Activated CD4-positive, alpha-beta T cell treated with anti-CD3 and anti-CD28 coated beads, Interleukin-2, amount 10 ng/mL, durations not matched to agents 24 days and 14 days (primary cell): ENCODE measurements around the gene TRPV2. TPM values are rescaled to one million over a fixed set of nuclear protein-coding genes. Genes with fewer than 3 reads are reported as not detected.

Experiments used
- DNase-seq: peaks from one replicate; pipeline ENCODE4 v3.0.0; 2022
- H3K27ac Mint-ChIP-seq: one replicate; pipeline ENCODE4 v1.8.0; 2022; ENCODE audit warnings: mild to moderate bottlenecking, mixed read lengths
- H3K27me3 Mint-ChIP-seq: one replicate; pipeline ENCODE4 v1.8.0; 2022; ENCODE audit warnings: mixed read lengths
- H3K36me3 Mint-ChIP-seq: one replicate; pipeline ENCODE4 v1.8.0; 2022; ENCODE audit warnings: low read depth, mild to moderate bottlenecking, mixed read lengths
- H3K4me1 Mint-ChIP-seq: one replicate; pipeline ENCODE4 v1.8.0; 2021; ENCODE audit warnings: mixed read lengths
- H3K4me3 Mint-ChIP-seq: one replicate; pipeline ENCODE4 v1.8.0; 2022; ENCODE audit warnings: mild to moderate bottlenecking, moderate library complexity, mixed read lengths
- H3K9me3 Mint-ChIP-seq: one replicate; pipeline ENCODE4 v1.8.0; 2021; ENCODE audit warnings: mixed read lengths
- intact Hi-C: fragments of 100-400 bp; cut with micrococcal nuclease; formaldehyde crosslinking; loops from one replicate; pipeline ENCODE4 v1.15.1; 2023
- total RNA-seq: library from RNA; stranded (reverse); gene quantifications from 2 replicates; pipeline ENCODE4 v1.2.3, GENCODE V29; 2022

The TRPV2 gene
- total RNA-seq, 1 donor from 2014 or later, result 38.7 TPM

DNA sequence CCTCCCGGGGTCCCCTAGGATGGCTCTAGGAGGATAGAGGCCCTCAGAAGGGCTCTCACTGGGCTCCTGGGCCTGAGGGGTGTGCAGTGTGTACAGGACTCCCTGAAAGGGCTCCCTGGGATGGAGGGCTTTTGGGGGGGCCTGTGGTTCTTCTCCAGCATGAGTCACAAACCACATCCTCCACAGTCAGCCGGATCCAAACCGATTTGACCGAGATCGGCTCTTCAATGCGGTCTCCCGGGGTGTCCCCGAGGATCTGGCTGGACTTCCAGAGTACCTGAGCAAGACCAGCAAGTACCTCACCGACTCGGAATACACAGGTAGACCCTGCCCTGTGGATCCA, 4.5 kb downstream of the TRPV2 start:
- intact Hi-C loops, result loop anchor here (1.0 to 10.0 kb wide), 3 partner anchors 18 to 205 kb away; partner anchors contain the start of genes NCOR1 and PIGL
- DNase-seq, result peak; percentile 80
- H3K27me3 Mint-ChIP-seq, result no peaks in the 10 kb centered on the region
- H3K4me3 Mint-ChIP-seq, result peak overlapping the region; percentile 76
- peaks cover 40% of the 10 kb centered on the region for H3K4me1 Mint-ChIP-seq
- H3K36me3 Mint-ChIP-seq, result peaks cover 38% of the 10 kb centered on the region
- peak overlapping the region; percentile 84 for H3K27ac Mint-ChIP-seq
- no peaks in the 10 kb centered on the region for H3K9me3 Mint-ChIP-seq

DNA sequence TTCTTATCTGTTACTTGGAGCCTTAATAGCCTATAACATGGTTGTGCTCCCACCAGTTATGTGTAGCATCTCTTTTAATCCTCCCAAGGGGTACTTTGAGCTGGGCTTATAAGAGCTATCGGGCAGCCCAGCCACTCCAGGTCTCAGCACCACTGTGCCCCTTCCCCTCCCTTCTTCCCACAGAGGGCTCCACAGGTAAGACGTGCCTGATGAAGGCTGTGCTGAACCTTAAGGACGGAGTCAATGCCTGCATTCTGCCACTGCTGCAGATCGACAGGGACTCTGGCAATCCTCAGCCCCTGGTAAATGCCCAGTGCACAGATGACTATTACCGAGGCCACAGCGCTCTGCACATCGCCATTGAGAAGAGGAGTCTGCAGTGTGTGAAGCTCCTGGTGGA, 7.0 kb downstream of the TRPV2 start:
- DNase-seq, result no peak
- Mint-ChIP-seq H3K36me3 (peaks cover 48% of the 10 kb centered on the region), H3K4me3 (no peak overlapping the region), H3K27ac (no peak overlapping the region), H3K27me3 (no peaks in the 10 kb centered on the region), H3K9me3 (no peaks in the 10 kb centered on the region), H3K4me1 (peaks cover 29% of the 10 kb centered on the region)
- intact Hi-C loops, result no loop called here

DNA sequence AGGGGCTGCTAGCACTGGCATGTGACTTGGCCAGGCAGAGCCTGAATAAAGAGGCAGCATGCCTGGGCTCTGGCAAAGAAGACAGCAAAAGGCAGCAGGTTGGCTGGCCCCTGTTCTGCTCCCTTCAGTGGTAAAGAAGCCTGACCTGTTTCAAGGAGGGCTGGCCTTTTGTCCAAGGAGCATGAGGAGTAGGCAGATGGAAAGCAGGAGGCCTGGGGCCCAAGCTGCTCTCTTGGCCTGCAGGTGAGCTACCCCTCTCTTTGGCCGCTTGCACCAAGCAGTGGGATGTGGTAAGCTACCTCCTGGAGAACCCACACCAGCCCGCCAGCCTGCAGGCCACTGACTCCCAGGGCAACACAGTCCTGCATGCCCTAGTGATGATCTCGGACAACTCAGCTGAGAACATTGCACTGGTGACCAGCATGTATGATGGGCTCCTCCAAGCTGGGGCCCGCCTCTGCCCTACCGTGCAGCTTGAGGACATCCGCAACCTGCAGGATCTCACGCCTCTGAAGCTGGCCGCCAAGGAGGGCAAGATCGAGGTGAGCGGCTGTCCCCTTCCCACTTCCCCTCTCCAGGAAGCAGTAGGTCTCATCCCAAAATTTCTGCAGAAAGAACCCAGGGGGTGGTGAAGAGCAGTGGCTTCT, 8.0 kb downstream of the TRPV2 start:
- DNase-seq, result no peak
- intact Hi-C loops, result no loop called here
- H3K4me1 Mint-ChIP-seq, result peaks cover 24% of the 10 kb centered on the region
- no peaks in the 10 kb centered on the region for H3K9me3 Mint-ChIP-seq
- H3K27me3 Mint-ChIP-seq, result no peaks in the 10 kb centered on the region
- H3K36me3 Mint-ChIP-seq, result peaks cover 44% of the 10 kb centered on the region
- H3K27ac Mint-ChIP-seq, result no peak overlapping the region
- no peak overlapping the region for H3K4me3 Mint-ChIP-seq

DNA sequence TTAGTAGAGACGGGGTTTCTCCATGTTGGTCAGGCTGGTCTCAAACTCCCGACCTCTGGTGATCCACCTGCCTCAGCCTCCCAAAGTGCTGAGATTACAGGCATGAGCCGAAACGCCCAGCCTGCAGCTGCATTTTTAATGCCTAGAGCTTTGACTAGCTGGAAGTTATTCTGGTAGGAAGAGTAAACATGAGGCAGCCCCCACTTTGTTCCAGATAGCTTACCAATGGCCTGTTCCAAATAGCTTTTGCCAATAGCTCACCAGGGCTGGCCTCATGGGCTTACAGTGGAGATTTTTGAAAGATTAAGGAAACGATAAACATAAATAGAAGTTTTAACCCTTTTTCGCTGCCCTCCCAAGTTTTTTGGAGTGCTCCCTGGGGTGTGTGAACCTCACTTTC, 9.8 kb downstream of the TRPV2 start:
- peaks cover 6% of the 10 kb centered on the region for H3K4me1 Mint-ChIP-seq
- no peak for DNase-seq
- H3K27me3 Mint-ChIP-seq, result no peaks in the 10 kb centered on the region
- peaks cover 45% of the 10 kb centered on the region for H3K36me3 Mint-ChIP-seq
- intact Hi-C loops, result no loop called here
- H3K27ac Mint-ChIP-seq, result no peak overlapping the region
- H3K4me3 Mint-ChIP-seq, result no peak overlapping the region
- H3K9me3 Mint-ChIP-seq, result no peaks in the 10 kb centered on the region

DNA sequence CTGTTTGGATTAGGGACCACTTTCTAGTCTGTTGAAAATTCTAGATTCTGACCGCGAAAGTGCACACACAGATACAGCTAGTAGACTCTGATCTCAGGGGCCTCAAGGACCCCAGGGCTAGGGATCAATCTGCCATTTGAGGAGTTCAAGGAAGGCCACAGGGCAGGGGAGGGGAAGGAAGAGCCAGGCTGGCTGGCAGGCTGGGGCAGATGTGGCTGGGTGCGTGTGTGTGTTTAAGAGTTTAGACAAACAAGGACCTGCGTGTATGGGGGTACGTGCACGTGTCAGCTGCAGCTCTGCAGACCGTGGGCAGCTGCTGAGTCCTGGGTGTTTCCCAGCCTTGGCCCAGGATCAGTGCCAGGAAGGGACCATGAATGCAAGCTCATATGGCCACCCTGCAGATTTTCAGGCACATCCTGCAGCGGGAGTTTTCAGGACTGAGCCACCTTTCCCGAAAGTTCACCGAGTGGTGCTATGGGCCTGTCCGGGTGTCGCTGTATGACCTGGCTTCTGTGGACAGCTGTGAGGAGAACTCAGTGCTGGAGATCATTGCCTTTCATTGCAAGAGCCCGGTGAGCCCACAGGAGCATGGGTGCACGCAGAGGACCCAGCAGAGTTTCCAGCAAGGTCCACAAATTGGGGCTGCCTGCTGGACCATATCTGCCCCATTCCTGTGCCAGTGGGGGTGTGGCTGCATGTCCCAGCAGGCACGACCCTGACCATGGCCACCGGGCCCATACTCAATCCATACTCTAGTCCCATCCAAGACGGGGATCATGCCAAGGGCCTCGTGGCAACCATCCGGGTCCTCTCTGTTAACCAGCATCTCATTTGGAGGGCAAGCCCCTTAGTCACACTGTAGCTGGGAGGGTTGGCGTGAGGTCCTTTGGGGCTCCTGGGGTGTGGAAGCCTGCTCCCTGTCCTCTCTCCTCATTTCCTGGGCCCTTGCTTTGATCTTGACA, 10.6 kb downstream of the TRPV2 start:
- intact Hi-C loops, result no loop called here

DNA sequence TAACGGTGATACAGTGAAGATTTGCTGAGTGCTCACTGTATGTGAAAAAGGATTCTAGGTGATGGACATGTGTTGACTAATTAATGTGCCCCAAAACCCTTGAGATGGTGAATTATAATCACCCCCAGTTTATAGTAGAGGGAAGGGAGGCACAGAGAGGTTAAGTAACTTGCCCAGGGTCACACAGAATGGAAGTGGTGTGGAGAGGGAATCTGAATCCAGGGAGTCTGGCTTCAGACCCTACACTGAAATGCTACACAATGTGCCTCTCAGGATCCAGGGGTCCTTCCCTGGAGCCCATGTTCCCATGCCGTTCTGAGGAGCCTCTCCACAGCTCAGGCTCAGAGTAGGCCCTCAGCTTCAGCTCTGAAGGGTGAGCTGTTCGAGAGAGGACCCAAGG, 11.6 kb downstream of the TRPV2 start:
- no peaks in the 10 kb centered on the region for H3K4me1 Mint-ChIP-seq
- intact Hi-C loops, result no loop called here
- no peaks in the 10 kb centered on the region for H3K9me3 Mint-ChIP-seq
- no peak overlapping the region for H3K27ac Mint-ChIP-seq
- no peak for DNase-seq
- no peaks in the 10 kb centered on the region for H3K27me3 Mint-ChIP-seq
- H3K4me3 Mint-ChIP-seq, result no peak overlapping the region
- peaks cover 36% of the 10 kb centered on the region for H3K36me3 Mint-ChIP-seq

More for the DNA sequence above, 10.6 kb downstream of the TRPV2 start:
- Mint-ChIP-seq H3K9me3 (no peaks in the 10 kb centered on the region), H3K36me3 (peaks cover 40% of the 10 kb centered on the region), H3K27ac (peak overlapping the region; percentile 54), H3K27me3 (no peaks in the 10 kb centered on the region), H3K4me1 (no peaks in the 10 kb centered on the region), H3K4me3 (no peak overlapping the region)
- DNase-seq, result no peak

DNA sequence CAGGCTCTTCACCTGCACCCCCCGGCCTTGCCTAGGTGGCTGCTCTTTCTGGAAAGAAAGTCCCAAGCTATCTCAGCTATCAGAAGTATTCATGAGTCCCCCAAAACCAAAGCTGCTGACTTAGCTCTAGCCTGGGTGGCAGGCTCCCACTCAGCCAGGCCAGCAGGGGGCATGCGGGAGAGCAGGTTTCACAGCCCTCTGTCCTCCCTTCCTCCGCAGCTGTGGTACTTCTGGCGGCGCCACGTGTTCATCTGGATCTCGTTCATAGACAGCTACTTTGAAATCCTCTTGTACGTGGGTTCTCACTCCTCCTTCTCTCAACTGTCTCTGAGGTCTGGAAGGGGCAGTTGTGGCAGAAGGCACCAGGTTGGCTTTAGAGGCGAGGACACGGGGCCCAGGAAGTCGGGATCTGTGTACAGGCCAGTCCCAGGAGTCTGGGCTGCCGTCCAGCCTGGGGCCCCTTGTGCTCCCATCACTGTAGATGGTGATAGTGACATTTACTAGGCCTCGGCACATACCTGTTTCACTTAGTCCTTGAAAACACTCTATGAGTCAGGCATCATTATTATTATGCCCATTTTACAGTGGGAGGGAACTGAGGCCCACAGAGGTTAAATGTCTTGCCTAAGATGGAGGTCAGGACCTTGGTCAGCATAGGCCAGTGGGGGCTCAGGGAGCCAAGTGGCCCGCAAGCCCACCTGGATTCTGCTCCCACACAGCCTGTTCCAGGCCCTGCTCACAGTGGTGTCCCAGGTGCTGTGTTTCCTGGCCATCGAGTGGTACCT, 12.9 kb downstream of the TRPV2 start:
- H3K9me3 Mint-ChIP-seq, result no peaks in the 10 kb centered on the region
- no peak overlapping the region for H3K4me3 Mint-ChIP-seq
- peak overlapping the region; percentile 37 for H3K27ac Mint-ChIP-seq
- no peaks in the 10 kb centered on the region for H3K4me1 Mint-ChIP-seq
- no peaks in the 10 kb centered on the region for H3K27me3 Mint-ChIP-seq
- DNase-seq, result peak; percentile 75
- H3K36me3 Mint-ChIP-seq, result peaks cover 29% of the 10 kb centered on the region
- intact Hi-C loops, result no loop called here

DNA sequence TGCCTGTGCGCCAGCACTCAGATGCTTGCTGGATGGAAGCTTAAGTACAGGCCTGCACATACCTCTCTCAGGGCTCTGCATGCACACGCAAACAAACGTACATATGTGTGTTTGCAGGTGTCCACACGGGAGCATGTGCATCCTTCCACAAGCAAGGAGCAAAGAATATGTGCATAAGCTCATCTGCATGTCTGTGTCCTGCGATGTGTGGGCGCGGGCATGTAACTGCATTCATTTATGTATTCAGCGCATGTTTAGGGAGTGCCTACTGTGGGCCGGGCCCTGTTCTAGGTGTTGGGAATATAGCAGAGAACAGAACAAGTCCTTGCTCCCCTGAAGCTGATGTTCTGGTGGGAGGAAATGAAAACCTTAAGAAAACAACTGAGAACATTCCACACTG, 13.7 kb downstream of the TRPV2 start:
- H3K4me1 Mint-ChIP-seq, result no peaks in the 10 kb centered on the region
- no peak for DNase-seq
- H3K9me3 Mint-ChIP-seq, result no peaks in the 10 kb centered on the region
- no peak overlapping the region for H3K27ac Mint-ChIP-seq
- intact Hi-C loops, result no loop called here
- H3K36me3 Mint-ChIP-seq, result peaks cover 27% of the 10 kb centered on the region
- H3K27me3 Mint-ChIP-seq, result no peaks in the 10 kb centered on the region
- H3K4me3 Mint-ChIP-seq, result no peak overlapping the region

DNA sequence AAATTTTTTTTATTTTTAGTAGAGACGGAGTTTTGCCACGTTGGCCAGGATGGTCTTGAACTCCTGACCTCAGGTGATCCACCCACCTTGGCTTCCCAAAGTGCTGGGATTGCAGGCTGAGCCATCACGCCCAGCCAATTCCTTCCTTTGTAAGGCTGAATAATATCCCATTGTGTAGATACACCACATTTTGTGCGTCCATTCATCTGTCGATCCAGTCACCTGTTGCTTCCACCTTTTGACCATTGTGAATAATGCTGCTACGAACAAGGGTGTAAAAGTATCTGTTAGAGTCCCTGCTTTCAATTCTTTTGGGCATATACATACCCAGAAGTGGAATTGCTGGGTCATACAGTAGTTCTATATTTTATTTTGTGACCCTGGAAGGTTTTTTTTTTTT, 15.3 kb downstream of the TRPV2 start:
- Mint-ChIP-seq H3K9me3 (no peaks in the 10 kb centered on the region), H3K36me3 (peaks cover 27% of the 10 kb centered on the region), H3K27ac (no peak overlapping the region), H3K4me1 (peaks cover 3% of the 10 kb centered on the region), H3K4me3 (no peak overlapping the region), H3K27me3 (no peaks in the 10 kb centered on the region)
- intact Hi-C loops, result no loop called here
- DNase-seq, result no peak

DNA sequence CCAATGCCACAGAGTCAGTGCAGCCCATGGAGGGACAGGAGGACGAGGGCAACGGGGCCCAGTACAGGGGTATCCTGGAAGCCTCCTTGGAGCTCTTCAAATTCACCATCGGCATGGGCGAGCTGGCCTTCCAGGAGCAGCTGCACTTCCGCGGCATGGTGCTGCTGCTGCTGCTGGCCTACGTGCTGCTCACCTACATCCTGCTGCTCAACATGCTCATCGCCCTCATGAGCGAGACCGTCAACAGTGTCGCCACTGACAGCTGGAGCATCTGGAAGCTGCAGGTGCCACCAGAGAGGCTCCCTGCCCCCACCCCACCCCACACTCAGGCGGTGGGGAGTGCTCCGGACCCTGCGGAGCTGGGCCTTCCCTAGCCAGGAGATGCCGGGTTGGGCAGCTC, 16.6 kb downstream of the TRPV2 start:
- H3K4me3 Mint-ChIP-seq, result no peak overlapping the region
- no peaks in the 10 kb centered on the region for H3K9me3 Mint-ChIP-seq
- intact Hi-C loops, result no loop called here
- peaks cover 3% of the 10 kb centered on the region for H3K4me1 Mint-ChIP-seq
- no peaks in the 10 kb centered on the region for H3K27me3 Mint-ChIP-seq
- no peak for DNase-seq
- no peak overlapping the region for H3K27ac Mint-ChIP-seq
- peaks cover 16% of the 10 kb centered on the region for H3K36me3 Mint-ChIP-seq

DNA sequence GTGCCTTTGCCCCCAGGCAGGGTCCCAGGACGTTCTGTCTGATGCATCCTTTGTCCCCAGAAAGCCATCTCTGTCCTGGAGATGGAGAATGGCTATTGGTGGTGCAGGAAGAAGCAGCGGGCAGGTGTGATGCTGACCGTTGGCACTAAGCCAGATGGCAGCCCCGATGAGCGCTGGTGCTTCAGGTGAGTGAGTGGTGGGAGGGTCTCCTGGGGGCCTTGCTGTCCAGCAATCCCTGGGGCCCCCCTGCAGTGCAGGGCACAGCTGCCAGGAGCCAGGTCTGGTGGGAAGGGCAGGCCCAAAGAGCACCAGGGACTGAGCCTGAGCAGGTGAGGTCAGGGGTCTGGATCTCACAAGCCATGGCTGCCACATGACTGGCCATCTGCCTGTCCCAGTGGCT, 18.1 kb downstream of the TRPV2 start:
- no peaks in the 10 kb centered on the region for H3K9me3 Mint-ChIP-seq
- H3K36me3 Mint-ChIP-seq, result peaks cover 16% of the 10 kb centered on the region
- H3K27ac Mint-ChIP-seq, result no peak overlapping the region
- no peaks in the 10 kb centered on the region for H3K27me3 Mint-ChIP-seq
- intact Hi-C loops, result no loop called here
- H3K4me1 Mint-ChIP-seq, result peaks cover 13% of the 10 kb centered on the region
- no peak overlapping the region for H3K4me3 Mint-ChIP-seq
- DNase-seq, result no peak

DNA sequence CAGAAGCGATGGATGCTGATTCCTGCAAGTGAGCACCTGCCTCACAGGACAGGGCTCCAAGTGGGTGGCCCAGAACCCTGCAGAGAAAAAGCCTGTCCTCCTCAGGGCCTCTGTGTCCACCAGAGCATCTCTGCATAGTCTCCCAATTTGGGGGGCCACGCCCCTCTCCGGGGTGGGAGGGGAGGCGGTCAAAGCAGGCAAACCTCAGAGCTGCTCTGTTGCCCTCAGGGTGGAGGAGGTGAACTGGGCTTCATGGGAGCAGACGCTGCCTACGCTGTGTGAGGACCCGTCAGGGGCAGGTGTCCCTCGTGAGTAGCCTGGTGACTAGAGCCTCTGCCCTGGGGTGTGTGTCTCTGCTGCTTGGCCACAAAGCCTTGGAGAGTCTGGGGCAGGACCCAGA, 19.3 kb downstream of the TRPV2 start:
- no peak for DNase-seq
- Mint-ChIP-seq H3K4me3 (no peak overlapping the region), H3K9me3 (no peaks in the 10 kb centered on the region), H3K4me1 (peaks cover 17% of the 10 kb centered on the region), H3K27me3 (no peaks in the 10 kb centered on the region), H3K36me3 (peaks cover 17% of the 10 kb centered on the region), H3K27ac (no peak overlapping the region)
- intact Hi-C loops, result loop anchor here (5.0 kb wide), 1 partner anchor 217 kb away; the partner anchor contains the start of genes NCOR1 and PIGL

DNA sequence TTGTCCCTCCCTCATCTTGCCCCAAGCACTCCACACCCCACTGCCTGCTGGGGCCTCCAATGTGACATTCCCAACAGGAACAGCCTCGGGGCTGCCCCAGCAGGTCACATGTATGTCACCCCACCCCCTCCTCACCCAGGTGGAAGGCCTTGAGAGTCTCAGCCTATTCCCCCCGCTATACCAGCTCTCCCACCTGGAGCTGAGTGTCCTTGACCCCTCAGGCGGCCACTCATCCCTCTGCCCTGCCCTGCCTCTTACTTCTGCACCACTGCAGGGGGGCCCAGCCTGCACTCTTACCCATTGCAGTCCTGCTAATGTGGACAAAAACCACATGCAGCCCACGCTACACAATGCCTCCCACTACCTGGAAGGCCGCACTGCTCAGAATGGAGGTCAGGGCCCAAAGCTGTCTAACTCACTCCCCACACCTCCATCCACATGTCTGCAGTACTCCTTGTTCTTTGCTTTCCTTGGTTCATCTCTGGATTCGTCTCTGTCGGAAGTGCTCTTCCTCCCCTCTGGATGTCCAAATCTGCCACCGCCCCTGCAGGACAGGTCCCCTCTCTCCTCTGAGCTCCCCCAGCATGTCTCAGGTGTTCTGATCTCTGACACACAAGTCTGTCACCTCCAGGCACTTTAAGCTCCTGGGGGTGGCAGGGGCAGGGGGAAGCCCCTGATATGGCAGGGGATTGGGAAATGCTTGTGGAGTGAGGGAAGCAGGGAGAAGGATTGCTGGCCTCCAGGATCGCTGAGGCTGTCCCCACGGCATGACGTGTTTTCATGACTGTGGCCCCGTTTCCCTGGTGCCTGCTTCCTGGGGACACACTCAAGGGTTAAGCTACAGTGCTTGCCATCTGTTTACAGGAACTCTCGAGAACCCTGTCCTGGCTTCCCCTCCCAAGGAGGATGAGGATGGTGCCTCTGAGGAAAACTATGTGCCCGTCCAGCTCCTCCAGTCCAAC, 20.8 kb downstream of the TRPV2 start:
- no peak for DNase-seq
- H3K4me3 Mint-ChIP-seq, result no peak overlapping the region
- no peaks in the 10 kb centered on the region for H3K9me3 Mint-ChIP-seq
- H3K27me3 Mint-ChIP-seq, result no peaks in the 10 kb centered on the region
- H3K4me1 Mint-ChIP-seq, result peaks cover 28% of the 10 kb centered on the region
- peak overlapping the region; percentile 54 for H3K27ac Mint-ChIP-seq
- peaks cover 29% of the 10 kb centered on the region for H3K36me3 Mint-ChIP-seq
- intact Hi-C loops, result loop anchor here (5.0 kb wide), 1 partner anchor 219 kb away; the partner anchor contains the start of genes NCOR1 and PIGL
